Nucleus accumbens (tissue), 56 donors: ENCODE measurements around the gene NCAM1.

ENCODE experiments used
- DNase-seq, 56 donors: peaks; one replicate each; lab custom pipeline; 2025; lab: John Stamatoyannopoulos, UW

Gene NCAM1

DNA sequence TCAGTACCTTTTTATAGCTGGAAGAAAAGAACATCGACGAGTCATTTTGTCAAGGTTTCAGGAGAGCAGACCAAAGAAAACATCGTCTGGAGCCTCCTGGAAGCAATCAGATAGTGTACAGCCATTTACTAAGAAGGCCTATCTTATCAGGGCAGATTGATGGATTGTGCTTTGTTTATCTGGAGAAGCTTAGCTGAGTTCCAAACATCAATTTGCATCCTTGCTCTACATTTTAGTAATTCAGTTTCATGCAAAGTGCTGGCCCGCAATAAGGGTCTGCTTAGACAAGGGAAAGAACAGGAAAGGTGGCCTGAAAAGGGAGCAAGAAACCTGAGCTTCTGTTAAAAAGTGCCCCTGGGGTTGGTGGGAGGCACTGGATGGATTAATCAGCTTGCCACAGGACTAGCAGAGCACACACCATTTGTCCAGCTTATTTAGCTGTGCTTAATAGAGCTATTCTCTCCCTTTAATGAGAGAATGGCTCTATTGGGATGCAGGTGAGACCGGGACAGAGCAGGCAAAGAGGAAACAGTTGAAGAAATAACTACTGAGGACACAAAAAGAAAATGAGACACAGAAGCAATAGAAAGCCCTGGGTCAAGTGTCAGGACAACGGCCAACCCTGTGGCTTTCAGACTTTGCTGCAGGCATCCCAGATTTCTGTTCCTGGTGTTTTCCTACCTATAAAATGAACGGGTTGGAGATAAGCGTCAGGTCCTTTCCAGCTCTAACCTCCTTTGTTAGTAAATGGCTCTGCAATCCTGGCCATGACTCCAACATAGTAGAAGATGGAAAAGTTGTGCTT lies 231.1 kb downstream of the NCAM1 start:
- DNase-seq, result no peak

GRCh38 chr11:113193016-113193415 lies 231.8 kb downstream of the NCAM1 start:
- DNase-seq, result no peak

DNA sequence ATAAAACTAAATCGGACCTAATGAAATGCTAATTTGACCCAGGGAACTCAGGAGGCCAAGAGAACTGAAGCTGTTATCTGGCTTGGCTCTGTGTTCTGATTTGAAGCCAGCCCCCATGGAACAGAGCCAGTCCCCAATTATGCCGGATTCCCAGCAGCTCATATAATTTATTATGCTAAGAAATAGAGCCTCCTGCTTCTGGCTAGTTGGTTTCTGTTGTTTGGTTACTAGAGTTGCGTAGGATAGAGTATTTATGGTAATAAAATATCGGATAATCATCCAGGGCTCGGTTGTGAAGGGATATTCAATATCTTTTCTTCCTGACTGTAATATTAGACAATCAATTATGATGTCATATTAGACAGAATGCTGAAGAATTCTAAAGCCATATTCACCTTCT lies 232.7 kb downstream of the NCAM1 start:
- DNase-seq, result peak in 2 of 56 donors; percentile 14 to 51

DNA sequence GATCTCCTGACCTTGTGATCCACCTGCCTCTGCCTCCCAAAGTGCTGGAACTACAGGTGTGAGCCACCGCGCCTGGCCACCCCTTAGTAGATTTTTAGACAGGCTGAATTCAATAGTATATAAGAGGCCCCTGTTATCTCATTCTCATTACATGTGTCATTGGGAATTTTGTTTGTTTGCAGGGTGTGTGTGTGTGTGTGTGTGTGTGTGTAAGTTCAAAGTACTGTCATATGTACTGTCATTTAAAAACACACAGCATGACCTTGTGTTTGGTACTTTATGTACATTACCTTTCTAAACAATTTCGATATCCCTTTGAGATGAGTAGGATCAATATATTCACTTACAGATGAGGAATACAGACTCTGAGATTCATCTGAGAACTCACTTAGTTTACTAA lies 234.5 kb downstream of the NCAM1 start:
- no peak for DNase-seq

- DNase-seq, result no peak
These were observed 236.2 kb downstream of the NCAM1 start for GRCh38 chr11:113197446-113197845.

DNA sequence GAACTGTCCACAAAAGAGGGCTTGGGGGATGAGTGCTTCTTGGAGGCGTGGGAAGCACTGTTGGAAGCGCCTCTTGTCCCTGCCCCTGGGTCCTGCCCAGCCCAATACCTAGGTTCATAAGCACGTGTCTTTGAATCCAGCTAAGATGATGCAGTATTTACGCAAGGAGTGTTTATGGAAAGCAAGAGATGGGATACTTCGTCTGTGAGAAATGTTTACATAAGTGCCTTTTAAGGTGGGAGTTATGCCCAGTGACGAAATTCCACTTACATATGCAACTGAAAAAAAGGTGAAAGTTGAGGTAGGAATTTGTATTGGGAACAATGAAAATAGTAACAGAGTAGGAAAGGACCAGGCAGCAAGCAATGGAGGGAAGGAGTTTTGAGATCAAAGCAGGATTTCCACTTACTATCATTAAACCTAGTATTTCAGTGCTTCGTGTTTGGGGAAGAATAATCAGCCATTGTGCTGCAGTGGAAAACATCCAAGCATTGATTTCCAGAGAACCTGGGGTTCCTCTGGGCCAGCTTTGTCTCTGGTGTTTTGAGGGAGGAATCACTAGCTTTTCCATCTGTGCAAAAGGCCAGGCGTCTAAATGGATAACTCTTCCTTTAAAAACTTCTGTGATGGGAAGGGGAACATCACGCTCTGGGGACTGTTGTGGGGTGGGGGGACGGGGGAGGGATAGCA lies 237.9 kb downstream of the NCAM1 start:
- peak in 14 of 56 donors; percentile 12 to 52 (median 22) for DNase-seq

DNA sequence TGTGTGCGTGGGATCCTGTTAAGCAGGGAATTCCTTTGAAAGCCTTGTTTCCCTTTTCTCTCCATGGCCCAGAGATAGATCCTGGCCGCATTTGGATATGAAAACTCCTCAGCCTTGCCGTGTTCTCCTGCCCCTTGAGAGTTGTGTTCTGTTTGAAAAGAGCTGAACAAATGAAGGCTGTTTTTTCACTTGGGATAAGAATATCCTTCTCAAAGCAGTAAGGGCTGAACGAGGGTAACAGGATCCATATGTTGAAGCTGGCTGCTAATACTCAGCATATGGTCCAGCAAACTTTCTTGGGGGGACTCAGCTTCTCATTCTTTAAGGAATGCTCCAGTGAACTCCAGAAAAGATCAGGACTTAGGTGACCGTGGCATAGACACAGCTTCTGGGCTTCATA lies 238.6 kb downstream of the NCAM1 start:
- DNase-seq, result no peak

- peak in 19 of 56 donors; percentile 11 to 75 (median 31) for DNase-seq
These were observed 240.0 kb downstream of the NCAM1 start for GRCh38 chr11:113201054-113201818.

DNA sequence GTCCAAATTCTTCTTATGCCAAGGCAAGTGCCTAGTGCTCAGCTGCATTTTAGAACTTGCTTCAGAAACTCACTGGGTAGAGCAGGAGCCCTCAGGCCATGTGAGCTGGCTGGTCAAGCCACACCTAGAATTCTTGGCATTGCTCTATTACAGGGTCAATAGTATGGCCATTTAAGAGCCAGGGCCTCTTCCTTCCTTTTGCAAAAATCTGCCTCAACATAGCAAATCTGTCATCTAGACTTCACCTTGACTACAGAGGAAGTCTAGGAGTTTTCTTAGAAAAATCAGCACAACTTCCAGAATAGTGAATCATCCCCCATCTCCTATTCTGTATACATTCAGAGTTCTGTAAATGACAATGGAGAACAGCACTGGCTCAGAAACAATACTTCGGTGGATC lies 241.2 kb downstream of the NCAM1 start:
- DNase-seq, result no peak

DNA sequence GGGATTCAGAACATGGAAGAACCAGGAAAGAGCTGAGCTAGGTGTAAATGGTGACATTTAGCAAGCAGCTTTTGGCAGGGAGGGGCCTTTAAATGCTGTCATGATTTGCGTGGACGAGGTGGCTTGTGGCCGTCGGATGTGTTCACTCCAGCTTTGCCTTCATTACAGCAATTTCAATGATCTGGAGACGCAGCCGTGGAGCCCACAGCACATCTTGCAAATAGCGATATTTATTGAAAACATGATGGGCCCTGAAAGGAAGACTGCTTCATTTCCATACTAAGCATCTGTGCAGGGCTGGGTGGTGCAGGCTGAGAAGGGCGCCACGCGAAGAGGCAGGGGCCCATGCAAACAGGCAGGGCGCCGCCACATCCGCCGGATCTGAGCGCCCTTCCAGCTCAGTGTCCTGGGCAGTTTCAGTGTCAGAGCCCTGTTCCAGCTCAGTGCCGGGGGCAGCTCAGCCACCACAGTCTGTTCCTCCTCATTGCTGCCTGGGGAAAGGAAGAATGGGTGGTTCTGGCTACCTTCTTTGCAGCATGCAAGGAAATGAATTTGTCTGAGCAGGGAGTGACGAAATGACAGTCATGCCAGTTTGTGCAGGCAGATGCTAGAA lies 242.0 kb downstream of the NCAM1 start:
- DNase-seq, result no peak

- peak in 2 of 56 donors; percentile 8 to 34 for DNase-seq
These were observed 243.1 kb downstream of the NCAM1 start for GRCh38 chr11:113204280-113204679.

- no peak for DNase-seq
These were observed 252.3 kb downstream of the NCAM1 start for GRCh38 chr11:113213549-113213948.

DNA sequence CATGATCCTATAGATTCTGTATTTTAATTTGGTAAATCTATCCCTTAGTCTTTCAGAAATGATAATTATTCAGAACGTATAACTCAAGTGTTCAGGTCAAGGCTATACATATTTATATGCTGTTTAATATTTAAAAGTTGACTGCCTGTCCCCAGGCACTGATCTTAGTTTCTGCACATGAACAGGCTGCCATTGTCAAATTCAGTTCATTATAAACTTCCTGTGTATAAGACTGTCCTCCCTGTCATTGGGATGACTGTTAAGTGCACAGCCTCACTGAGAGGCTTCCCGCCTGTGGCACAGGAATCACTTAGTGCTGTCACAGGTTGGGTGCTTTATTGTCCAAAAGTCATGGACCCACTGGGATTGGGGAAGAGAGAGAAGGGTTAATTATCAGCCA lies 261.0 kb downstream of the NCAM1 start:
- DNase-seq, result no peak

- peak in 36 of 56 donors; percentile 8 to 70 (median 36) for DNase-seq
These were observed 273.7 kb downstream of the NCAM1 start for GRCh38 chr11:113234888-113235287.

DNA sequence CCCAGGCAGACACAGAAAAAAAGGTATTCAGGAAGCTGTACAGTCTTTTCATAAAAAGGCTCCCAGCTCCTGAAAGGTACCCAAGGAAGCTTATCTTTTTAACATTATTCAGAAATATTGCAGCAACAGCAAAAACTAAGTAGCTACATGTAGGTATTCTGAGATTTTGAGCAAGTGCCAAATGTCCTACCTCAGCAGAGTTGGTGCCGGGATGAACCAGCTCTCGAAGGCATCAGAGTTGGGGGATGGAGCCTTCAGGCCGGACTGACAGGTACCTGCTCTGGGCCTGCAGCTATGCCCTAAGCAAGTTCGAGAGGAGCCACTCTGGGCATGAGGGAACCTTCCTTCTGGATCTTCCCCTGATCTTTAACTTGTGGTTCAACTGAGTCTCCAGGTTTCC lies 276.0 kb downstream of the NCAM1 start:
- no peak for DNase-seq

GRCh38 chr11:113238721-113239120 lies 277.5 kb downstream of the NCAM1 start:
- DNase-seq, result no peak

- no peak for DNase-seq
These were observed 279.2 kb downstream of the NCAM1 start for GRCh38 chr11:113240389-113240788.

DNA sequence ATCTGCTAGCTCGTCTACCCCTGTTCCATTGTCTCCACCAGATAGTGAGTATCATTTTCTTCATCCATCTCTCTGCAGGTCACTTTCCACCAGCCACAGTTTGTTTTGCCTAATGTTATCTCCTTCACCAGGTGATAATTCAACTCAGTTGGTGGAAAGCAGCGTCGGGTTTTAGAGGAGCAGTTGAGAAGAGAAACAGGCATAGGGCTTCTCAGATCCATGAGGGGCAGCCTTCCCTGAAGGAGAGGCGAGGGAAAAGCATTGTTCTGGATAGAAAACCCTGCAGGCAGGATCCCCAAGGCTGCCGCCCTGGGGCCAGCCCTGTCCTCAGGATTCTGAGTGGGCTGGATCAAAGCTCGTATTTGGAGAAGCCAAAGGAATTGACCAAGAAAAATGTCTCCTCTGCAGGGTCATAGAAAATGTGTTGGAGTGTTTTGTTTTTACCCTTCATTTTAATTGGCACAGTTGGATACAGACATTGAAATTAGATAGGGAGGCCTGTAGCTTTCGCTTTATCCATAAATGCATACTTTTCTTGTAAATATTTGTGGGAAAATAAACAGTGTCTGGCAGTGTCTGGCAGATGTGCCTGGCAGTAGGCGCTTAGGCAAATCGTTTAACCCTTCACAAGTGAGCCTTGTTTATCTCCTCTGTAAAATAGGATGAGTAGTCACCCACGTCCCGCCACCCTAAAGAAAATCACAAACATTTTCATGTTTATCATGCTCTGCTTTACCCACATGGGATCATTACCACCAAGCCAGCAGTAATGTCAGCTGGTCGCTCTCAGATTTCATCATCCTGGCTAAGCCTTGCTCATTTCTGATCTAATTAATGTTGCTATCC lies 279.8 kb downstream of the NCAM1 start:
- no peak for DNase-seq

DNA sequence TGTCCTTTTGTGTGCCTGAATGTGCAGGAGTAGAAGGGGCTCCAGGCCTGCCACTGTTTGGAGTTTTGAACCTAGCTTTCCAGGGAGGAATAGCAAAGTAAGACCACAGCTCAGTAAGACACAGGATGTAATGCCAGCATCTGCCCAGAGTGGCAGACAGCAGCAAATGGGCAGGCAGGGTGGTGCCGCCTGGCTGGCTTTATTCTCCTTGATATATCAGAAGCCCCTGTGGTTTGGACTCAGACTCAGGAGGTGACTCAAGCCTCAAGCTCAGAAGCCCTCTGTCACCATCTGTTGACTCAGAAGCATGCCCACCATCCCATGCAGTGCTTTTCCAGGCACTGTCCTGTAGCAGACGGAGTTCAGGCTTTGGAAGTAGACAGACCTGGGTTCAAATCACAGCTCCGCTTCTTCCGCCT lies 280.4 kb downstream of the NCAM1 start:
- peak in 1 of 56 donors; percentile 32 for DNase-seq

DNA sequence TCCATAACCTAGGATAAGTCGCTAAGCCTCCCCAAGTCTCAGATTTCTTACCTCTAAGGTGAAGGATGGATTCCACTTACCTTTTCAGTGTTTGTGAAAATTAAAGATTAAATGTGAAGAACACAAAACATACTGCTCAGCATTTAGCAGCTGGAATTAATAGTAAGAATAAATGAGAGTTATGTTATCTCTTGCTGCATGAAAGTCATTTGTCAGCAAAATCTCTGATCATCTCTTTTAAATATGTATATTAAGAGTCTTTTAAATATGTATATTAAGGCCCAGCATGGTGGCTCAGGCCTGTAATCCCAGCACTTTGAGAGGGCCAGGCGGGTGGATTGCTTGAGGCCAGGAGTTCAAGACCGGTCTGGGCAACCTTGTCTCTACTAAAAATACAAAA lies 280.8 kb downstream of the NCAM1 start:
- DNase-seq, result no peak
